Activated CD4-positive, alpha-beta T cell treated with anti-CD3 and anti-CD28 coated beads, Interleukin-2, amount 50 U/mL, for 48 hours (primary cell): Measurements from ENCODE around the gene CRADD.
"Not testable (repeated sequence)": the region's sequence is repeated elsewhere in the genome, so short reads cannot be mapped to it uniquely, and the experiment has no call there.

Source experiments
- DNase-seq, 2 experiments: peaks; one replicate each; pipeline ENCODE4 v3.0.0-alpha.2; 2020

The CRADD gene

DNA sequence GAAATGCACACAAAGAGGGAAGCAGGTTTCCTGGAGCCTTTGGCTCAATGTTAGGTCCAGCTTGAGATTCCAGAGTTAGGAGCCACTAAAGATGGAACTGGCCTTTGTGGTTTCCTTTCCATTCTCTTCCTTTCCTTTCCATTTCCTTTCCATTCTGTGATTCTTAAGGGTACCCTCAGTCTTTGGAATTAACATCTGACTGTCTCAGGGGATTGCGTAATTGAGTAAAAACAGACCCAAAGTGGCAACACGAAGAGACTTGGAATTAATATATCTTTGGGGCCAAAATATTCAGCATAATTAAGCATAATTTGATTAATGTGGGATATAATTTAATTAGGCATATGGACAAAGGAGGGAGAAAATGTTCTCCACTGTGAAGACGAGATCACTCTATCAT is 205.6 kb downstream of the CRADD start:
- DNase-seq: no peak

DNA sequence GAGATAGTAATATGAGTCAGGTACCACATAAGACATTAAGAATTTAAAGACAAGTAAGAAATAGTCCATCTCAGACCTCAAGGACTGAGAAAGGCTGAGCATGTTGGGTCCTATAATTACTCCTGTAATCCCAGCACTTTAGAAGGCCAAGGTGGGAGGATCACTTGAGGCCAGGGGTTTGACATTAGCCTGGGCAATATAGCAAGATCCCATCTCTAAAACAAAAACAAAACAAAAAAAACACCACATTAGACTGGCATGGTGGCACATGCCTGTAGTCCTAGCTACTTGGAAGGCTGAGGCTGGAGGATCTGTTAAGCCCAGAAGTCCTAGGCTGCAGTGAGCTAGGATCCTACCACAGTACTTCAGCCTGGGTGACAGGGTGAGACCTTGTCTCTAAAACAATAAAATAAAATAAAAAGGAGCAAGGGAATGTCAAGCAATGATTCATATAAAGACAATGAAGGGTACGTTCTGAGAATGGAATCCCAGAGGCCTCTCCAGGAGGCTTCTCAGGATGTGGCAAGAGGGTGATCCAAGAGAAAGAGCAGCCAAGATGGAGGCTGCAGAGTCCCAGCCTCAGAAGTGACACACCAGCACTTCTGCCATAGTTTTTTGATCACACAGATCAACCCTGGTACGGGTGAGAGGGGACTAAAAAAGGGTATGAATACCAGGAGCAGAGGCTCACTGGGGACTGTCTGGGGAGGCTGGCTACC is 206.4 kb downstream of the CRADD start:
- DNase-seq: no peak

DNA sequence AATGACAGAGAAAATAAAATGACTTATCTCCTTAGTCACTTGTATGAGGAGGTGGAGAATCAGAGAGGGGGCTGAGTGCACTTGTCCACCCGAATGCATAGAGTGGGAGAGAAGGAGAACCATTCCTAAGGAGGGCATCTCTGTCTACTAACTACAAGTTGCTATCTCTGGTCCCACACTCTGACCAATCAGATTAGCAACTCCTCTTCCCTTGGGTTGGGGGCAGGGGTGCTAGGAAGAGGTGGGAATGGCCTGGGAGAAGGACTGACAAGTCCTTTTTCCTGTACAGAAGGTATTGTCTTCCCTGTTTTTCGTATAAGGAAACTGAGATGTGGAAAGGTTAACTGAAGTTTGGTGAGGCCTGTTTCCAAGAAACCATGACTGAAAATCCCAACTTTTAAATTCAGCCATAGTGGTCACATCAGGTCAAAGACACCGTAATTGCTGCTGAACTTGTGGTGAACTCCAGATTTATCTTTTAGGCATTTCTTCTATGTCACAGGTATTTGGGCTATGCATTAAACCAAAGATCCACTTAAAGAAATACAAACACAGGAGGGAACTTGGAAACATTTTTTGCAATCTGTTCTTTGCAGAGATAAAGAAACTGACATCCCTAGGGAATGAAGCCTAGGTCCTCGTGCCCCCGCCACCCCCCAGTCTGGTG is 207.8 kb downstream of the CRADD start:
- no peak for DNase-seq

DNA sequence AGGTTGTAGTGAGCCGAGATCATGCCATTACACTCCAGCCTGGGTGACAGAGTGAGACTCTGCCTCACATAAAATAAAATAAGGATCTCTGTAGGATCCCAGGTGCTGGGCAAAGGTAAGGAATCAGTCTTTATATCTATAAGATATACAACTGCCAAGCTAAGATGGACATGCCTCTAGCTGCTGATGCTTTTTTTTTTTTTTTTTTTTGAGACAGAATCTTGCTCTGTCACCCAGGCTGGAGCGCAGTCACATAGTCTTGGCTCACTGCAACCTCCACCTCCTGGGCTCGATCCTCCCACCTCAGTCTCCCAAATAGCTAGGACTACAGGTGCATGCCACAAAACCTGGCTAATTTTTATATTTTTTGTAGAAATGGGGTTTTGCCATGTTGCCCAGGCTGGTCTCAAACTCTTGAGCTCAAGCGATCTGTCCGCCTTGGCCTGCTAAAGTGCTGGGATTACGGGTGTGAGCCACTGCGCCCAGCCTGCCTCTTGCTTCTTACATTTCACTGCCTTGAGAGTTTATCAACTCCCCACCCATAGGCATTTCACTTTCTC is 208.9 kb downstream of the CRADD start:
- not testable (repeated sequence) for DNase-seq

DNA sequence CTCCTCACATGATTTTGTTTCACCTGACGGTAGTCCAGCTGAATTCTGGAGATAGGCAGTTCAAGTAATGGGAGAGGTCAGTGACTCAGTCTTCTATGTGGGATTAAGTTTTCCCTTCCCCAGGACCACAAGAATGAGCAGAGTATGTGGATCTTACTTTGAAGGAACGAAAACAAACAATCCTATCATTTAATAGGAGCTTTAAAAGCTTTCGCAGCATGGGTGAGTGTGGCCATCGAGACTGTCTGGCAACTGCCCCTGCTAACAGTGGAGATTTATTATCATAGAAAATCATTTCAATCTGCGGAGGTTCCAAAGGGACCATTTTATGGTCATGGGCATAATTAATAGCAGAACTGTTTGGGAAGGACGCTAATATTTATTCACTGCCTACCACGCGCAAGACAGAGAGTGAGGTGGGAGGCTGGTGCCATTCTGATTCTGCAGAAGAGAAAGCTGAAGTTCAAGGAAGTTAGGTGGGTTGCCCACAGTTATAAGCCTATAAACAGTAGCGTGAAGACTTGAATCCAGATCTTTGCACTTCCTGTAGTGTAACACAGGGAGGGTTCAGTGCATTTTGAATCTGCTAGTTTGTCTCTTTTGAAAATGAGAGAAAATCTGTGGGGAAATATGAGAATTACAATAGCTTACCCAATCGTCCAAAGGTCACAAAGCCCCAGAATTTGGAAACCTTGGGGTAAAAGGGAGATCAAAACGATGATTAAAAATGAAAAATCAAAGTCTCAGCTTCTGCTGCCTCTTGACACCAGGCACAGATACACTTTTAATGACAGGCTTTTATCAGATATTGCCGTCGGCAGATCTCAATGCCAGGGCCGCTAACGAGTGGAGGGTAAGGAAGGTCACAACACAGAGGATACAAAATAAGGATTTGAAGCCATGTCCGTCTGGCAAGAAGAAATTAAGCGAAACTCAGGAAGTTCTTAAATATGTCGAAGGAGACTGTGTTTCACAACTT is 209.6 kb downstream of the CRADD start:
- DNase-seq: no peak

DNA sequence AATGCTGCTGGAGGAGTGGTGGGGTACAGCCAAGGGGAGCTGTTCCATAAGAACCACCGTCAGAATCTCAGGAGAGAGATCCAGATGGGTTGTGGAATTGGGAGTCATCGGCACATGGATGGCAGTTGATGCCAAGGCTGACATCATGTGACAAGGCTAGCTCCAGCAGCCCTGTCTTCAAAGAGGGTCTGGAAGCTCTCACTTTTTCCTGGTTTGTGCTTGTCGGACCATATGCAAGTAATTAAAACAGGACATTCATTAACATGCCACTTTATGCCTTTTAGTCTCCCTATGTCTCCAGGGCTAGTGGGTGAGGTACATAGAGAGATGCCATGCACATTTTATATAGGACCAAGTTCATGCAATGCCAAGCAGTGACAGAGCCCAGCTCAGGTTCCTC is 211.8 kb downstream of the CRADD start:
- DNase-seq: no peak

DNA sequence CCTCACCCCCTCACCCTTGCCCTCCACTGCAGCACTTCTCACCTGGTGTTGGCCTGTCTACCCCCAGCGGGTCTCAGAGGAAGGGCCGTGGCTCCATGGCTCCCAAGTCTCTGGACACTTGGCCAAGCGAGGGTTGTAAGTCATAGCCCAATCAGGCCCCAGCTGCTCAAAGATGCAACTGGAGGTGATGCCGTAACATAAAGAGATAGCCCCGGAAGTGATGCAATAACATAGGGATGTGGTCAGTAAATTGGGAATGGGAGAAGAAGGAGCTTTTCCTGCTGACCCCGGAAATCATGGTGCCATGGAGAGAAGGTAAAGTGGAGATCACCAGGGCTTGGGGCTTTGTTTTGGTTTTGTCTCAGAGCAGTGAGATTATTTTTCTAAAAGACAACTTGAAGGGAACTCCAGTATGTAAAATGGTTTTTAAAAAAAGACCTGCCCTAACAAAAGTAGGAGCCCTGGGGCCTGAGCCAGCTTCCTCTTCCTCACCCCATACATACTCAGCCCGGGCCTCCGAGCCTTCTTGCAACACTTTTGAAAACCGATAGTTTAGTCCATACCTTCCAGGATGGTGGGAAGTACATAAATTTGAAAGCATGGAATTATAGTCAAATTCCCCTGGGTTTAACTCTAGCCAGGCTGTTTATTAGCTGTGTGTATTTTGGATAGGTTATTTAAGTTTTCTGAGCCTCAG is 212.5 kb downstream of the CRADD start:
- DNase-seq: no peak

DNA sequence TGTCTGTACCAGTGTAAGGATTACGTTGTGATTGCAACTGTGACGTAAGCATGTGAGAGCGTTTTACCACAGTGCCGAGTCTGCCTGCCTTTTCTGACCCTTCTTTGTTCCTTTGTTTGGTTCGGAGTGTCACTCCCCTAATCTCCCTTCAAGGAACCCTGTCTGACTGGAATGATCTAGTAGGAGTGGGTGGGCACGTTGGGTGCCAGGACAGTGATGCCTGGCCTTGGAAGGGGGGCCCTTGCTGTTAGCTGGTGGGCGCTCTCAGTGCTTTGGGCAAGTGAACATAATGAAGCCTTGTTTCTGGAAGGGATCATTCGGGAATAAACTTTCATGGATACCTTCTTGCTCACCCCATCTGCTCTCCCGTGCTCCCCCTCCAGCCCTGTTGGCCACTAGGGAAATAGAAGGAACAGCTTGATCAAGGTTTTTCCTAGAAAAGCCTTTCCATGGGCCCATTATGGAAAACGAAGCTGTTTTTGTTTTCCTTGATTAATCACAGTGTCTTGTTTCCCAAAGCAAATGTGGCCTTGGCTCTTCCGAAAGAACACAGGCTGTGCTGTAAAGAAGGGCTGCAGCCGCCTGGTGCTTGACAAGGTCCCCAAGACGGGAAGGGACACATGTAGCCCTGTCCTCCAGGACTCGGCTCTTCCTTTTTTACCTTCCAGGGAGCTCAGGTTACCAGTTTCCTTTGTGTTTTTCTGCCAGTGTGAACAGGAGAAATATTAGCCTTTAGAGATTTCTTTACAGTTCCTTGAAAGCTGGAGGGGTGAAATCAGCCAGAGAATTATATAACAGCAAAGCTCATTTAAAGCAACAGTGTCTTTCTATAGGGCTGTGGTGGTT is 215.5 kb downstream of the CRADD start:
- no peak for DNase-seq

DNA sequence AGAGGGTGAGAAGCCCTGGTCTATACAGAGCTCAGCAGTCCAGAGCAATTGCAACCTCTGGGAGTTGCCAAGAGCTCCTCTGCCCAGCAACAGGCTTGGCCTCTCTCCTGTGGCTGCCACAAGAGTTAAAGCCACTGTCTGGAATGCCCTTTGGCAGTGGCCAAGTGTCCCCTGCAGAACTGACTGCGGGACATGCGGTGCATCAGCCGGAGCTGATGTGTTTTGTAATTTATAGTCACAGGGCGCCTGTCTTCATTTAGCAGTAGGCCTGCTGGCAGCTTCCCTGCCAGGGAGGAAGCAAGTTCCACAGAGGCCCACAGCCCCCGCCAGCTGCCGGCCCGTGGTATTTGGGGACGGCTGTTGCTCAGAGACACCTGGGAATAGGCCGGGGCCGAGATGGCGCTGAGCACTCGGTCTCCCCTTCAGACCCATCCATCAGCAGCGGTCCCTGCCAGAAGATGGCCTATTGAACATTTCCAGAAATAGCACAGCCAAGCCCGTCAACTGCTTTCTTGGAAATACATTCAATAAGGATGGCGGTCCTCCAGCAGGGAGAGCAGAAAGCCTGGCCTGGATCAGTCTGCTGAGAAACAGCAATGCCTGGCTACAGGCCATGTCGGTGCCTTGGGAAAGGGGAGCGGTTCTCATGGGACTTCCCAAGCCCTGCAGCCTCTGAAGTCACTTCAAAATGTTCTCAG is 217.4 kb downstream of the CRADD start:
- DNase-seq: no peak

DNA sequence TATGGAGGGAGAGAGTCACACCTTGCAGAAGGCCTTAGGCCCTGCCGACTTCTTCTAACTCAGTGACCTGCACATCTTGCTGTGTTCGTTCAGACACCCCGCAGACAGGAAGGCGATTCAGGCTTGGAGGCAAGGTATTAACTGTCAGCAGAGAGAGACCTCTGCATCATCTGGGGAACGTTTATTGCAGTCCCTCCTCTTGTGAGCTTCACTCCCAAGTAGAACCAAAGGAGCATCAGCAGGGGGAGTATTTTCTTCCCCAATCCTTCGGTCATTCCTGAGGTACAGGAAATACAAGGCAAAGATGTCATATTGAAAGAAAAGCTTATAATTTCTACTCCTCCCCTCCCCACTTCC is 217.9 kb downstream of the CRADD start:
- no peak for DNase-seq

DNA sequence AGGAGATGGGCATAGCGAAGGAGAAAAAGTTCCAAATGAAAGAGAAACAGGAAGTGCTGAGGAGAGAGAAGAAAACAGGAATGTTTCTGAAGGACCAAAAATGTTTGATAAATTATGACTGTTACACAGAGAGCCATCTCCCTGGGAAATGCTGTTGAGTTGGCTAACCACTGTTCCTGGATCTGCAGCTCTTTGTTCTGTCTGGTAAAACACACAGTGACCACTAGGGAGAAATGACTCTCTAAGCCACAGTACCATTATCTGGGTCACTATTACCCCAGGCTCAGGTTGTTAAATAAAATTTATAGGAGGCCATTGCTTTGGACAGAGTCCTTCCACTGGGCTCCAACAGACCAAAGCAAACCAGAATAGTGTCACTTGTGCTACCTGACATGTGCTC is 219.3 kb downstream of the CRADD start:
- DNase-seq: no peak

DNA sequence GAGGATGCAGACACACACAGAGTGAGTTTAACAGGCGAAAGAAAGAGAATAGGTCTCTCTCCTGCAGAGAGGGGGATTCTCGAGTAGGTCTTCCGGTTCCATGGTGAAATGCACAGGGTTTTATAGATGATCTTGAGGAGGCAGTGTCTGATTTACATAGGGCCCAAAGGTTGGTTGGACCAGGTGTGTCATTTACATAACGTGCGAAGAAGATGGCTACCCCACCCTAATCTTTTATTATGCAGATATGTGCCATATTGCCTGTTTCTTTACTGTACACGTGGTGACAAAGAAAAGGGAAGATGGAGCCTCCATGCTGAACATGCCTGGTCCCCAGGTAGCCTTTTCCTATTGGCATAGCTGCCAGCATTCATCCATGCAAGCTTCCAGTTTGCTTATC is 219.8 kb downstream of the CRADD start:
- no peak for DNase-seq

DNA sequence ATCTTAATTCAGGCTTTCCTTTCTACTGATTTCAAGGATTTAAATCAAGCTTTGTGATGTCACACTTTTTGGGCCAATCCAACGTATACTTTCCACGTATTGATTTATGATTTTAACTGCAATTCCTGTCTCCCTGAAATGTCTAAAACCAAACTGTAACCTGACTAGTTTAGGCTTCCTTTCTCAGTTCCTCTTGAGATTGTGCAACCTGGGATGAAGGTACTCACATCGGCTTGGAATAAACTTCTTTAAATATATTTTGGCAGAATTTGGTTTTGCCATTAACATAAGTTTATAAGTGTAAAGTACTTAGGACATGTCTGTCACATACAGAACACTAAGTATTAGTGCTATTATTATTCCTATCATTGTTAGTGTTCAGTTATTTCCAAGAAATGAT is 224.6 kb downstream of the CRADD start:
- DNase-seq: no peak

DNA sequence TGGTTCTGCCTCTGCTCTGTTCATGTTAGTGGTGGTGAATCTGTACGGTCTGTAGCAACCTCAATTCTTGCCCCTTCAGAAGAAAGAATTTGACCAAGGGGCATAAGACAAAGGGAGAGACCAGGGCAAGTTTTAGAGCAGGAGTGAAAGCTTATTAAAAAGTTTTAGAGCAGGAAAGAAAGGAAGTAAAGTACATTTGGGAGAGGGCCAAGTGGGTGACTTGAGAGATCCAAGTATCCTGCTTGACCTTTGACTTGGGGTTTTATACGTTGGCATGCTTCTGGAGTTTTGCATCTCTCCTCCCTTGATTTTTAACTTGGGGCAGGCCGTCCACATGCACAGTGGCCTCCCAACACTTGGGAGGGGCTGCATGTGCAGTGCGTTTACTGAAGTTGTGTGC is 225.0 kb downstream of the CRADD start:
- no peak for DNase-seq

DNA sequence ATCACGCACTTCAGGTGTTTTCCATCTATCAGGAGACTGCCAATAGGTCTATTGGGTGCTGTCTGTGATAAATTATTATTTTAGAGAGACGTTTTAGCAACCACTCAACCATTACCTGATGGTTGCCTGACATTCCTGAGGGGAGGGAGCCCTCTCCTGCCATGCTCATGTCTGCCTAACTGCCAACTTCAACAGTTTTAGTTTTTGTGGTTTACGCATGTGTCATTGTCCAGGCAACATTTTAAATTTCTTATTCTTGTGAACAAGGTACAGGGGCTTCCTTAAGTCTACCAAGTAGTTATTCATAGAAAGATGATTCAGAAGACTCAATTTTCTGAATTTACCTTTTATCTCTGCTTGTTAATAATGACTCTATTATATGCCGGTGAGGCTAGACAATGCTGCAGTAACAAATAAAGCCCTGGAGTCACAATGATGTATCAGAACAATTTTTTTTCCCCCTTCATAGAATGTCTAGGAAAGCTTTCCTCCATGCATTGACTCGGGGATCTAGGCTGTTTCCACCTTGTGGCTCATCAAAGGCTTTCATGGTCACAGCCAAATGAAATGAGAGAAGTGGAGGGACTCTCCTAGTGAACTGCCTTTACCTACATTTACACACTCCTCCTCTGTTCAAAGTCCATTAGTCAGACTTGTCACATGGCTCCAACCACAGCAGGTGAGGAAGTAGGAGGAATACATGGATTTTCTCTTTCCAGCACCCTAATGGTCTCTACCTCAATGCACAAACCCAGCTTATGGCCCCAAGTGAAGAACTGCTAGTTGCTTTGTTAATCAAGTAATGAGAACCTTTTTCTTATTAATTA is 225.8 kb downstream of the CRADD start:
- DNase-seq: no peak

DNA sequence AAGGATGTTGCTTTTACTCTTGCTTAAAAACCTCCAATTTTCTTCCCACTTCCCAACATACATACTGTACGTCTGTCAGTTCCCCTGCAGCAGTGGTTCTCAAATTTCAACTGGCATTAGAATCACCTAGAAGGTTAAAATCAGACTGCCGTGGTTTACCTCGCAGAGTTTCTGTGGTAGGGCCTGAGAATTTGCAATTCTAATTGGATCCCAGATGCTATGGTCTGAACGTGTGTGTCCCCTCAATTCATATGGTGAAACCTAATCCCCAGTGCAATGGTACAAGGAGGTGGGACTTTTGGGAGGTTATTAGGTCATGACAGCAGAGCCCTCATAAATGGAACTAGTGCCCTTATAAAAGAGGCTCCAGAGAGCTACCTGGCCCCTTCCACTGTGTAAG is 226.9 kb downstream of the CRADD start:
- DNase-seq: no peak

DNA sequence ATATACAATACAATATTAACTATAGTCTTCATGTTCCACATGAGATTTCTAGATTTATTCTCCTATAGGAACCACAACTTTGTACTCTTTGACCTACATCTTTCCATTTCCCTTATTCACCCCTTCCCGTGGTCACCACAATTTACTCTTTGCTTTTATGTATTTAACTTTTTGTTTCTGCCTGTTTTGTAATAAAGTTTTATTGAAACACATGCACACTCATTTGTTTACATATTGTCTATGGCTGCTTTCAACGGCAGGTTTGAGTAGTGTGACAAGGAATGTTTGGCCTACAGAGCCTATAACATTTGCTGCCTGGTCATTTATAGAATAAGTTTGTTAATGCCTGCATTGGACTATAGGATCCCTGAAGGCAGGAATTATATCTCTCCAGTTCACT is 231.1 kb downstream of the CRADD start:
- no peak for DNase-seq

DNA sequence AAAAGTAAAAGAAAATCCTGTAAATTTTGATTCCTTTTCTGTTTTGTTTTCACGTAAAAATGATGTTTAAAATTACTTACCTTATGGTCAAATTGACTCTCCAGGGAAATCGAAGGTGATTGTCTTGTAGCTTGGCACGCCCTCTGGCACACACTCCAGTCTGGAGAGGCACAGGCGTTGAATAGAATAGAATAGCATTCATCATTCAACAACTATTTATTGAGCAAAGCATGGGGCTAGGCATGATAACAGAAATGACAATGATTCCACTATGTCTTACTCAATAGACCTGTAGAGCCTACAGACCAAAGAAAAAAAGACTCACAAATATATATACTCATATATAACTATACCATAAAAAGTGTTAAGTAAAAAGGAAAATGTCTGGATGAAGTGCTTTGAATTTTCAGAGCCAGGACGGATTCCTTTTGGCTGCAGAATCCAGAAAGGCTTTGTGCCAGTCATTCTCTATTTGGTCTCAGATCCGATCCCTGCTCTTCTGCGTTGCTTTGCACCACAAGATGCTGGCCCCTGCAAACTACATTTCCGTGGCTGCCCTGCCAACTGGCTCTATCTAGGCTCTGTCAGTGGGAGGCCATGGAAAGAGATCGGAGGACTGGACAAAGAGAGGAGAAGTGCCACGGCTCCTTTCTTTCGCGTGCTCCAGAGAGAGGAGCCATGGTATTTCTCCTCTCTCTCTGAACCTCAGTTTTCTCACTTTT is 231.8 kb downstream of the CRADD start:
- DNase-seq: no peak

DNA sequence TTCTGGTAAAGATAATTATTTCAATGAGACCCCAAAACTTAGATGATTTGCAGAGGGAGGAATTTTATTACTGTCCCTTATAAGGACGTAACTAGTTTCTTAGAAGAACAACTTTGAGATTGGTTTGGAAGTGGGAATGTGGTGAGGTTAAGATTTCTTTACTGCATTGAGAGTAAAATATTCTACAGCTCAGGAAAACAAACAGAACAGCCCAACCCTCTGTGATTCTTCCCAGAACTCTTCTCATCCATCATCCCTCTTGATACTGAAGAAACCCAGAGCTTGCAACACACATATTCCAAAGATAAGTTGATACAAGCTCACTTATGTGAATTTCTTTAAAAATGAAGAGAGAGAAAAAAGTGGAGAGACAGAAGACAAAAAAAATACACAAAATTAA is 234.2 kb downstream of the CRADD start:
- no peak for DNase-seq
